ENCODE measurements around the gene PCSK4. TPM values are rescaled to one million over a fixed set of nuclear protein-coding genes. Genes with fewer than 3 reads are reported as not detected.

PCSK4 gene
- polyA plus RNA-seq, 1 experiment: 0.40 TPM

DNA sequence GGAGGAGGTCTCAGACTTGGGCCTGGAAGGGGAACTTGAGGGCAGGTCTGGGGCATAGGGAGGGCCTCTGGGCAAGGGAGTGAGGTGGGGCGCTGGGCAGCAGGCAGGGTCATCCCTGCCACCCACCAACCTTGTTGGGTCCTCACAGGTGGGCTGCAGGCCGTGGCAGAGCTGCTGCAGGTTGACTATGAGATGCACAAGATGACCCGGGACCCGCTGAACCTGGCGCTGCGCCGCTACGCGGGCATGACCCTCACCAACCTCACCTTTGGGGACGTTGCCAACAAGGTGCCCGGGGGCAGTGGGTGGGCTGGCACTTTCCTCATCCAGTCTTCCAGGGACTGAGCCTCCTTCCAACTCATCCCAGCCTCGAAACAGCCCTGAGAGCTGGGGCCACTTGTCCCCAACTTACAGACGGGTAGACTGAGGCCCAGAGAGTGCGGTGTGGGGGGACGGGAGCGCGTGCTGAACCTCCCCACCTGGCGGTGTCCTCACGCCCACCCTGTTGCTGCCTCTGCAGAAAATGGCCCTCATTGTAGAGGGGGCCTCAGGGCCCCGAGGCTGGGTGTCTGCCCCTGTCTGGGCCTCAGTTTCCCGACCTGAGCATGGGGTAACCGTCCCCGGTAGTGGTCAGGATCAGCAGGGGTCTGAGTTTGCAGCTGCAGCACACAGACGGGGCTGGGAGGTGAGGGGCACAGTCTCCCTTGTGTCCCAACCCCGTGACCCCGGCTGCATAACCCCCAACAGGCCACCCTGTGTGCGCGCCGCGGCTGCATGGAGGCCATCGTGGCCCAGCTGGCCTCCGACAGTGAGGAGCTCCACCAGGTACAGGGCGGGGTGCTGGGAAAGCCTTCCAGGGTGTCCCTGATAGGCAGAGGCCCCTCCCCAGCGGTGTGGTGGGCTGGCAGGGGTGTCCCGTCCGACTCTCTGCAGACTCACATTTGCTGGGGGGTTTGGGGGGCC lies 29.8 kb downstream of the PCSK4 start:
- Histone ChIP-seq H3K27me3 (ENCODE audit: control insufficient read depth, insufficient read depth, low read length) (peaks cover 26% of the 10 kb centered on the region), H3K4me3 (ENCODE audit: low read depth, low read length) (no peak overlapping the region), H3K27ac (ENCODE audit: low read depth, low read length) (no peak overlapping the region), H3K9me3 (ENCODE audit: control insufficient read depth, insufficient read depth, low read length) (peaks cover 9% of the 10 kb centered on the region; the same call in 1 of the 2 replicates)
- POLR2A ChIA-PET: no interaction called here
- CTCF ChIA-PET: no interaction called here
- TF ChIP-seq, protein P1, sequence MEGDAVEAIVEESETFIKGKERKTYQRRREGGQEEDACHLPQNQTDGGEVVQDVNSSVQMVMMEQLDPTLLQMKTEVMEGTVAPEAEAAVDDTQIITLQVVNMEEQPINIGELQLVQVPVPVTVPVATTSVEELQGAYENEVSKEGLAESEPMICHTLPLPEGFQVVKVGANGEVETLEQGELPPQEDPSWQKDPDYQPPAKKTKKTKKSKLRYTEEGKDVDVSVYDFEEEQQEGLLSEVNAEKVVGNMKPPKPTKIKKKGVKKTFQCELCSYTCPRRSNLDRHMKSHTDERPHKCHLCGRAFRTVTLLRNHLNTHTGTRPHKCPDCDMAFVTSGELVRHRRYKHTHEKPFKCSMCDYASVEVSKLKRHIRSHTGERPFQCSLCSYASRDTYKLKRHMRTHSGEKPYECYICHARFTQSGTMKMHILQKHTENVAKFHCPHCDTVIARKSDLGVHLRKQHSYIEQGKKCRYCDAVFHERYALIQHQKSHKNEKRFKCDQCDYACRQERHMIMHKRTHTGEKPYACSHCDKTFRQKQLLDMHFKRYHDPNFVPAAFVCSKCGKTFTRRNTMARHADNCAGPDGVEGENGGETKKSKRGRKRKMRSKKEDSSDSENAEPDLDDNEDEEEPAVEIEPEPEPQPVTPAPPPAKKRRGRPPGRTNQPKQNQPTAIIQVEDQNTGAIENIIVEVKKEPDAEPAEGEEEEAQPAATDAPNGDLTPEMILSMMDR (IDR thresholded peaks at IDR 0.05; ENCODE audit: low read depth, low read length): no peak
- DNase-seq (ENCODE audit: low read depth, low spot score): no peak

DNA sequence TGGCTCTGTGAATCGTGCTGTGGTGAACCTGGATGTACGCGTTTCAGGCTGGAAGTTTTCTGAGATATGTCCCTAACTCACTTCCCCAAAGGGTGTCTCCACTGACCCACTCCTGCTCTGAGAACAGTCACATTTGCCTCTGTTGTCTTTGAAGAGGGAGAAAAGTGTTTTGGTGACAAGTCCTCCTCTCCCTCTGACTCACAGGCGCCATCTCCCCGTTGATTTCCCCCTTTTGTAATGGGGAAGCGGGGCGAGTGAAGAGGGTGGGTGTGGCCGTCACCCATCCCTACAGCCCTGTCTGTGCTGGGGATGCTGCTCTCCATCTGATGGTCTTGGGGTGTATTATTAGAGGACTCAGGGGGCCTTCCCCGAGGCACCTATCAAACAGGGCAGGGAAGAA lies 30.7 kb downstream of the PCSK4 start:
- Histone ChIP-seq H3K27me3 (ENCODE audit: control insufficient read depth, insufficient read depth, low read length) (peaks cover 26% of the 10 kb centered on the region), H3K4me3 (ENCODE audit: low read depth, low read length) (no peak overlapping the region), H3K27ac (ENCODE audit: low read depth, low read length) (no peak overlapping the region), H3K9me3 (ENCODE audit: control insufficient read depth, insufficient read depth, low read length) (peaks cover 10% of the 10 kb centered on the region; the same call in 1 of the 2 replicates)
- TF ChIP-seq, protein P1 (IDR thresholded peaks at IDR 0.05; ENCODE audit: low read depth, low read length): no peak
- no peak for DNase-seq (ENCODE audit: low read depth, low spot score)
- POLR2A ChIA-PET: no interaction called here
- CTCF ChIA-PET: no interaction called here

DNA sequence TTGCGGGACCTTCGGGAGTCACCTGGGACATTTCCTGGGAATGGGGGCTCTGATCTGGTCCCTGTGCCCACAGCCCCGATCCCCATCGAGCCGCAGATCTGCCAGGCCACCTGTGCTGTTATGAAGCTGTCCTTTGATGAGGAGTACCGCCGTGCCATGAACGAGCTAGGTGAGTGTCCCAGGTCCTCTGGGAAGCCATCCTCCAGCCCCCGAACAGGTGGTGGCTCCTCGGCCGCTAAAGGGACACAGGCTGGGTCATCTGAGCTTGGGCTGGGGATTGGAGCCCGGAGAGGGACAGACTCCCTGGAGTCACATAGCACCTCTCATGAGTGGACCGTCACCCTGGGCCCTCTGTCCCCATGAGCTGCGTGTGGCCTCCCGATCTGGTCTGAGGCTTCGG lies 32.3 kb downstream of the PCSK4 start:
- Histone ChIP-seq H3K9me3 (ENCODE audit: control insufficient read depth, insufficient read depth, low read length) (peaks cover 10% of the 10 kb centered on the region; the same call in 1 of the 2 replicates), H3K27ac (ENCODE audit: low read depth, low read length) (no peak overlapping the region), H3K27me3 (ENCODE audit: control insufficient read depth, insufficient read depth, low read length) (peaks cover 35% of the 10 kb centered on the region), H3K4me3 (ENCODE audit: low read depth, low read length) (no peak overlapping the region)
- TF ChIP-seq, protein P1 (IDR thresholded peaks at IDR 0.05; ENCODE audit: low read depth, low read length): no peak
- DNase-seq (ENCODE audit: low read depth, low spot score): no peak
- CTCF ChIA-PET: no interaction called here
- POLR2A ChIA-PET: no interaction called here

DNA sequence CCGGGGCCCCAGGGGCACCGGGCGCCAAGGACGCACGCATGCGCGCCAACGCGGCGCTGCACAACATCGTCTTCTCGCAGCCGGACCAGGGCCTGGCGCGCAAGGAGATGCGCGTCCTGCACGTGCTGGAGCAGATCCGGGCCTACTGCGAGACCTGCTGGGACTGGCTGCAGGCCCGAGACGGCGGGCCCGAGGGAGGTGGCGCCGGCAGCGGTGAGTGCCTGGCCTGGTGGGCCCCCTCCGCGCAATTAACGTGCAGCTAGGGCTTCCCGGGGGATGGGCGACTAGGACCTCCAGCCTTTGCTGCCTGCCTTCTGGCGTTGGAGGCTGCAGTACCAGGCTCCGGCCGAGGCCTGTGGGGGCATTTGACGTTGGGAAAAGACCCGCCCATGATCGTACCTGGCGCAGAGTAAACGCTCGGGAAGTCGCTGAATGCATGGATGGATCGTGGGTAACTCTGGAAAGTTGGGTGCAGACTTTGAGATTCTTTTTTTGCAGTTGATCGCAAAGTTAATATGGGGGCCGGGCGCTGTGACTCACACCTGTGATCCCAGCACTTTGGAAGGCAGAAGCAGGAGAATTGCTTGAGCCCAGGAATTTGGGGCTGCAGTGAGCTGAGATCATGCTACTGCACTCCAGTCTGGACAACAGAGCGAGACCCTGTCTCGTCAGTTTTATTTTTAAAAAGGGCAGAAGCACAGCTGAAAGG lies 33.0 kb downstream of the PCSK4 start:
- H3K9me3 ChIP-seq (ENCODE audit: control insufficient read depth, insufficient read depth, low read length): peaks cover 10% of the 10 kb centered on the region; the same call in 1 of the 2 replicates
- no peak overlapping the region for H3K4me3 ChIP-seq (ENCODE audit: low read depth, low read length)
- TF ChIP-seq, protein P1 (IDR thresholded peaks at IDR 0.05; ENCODE audit: low read depth, low read length): 0 out of 2 replicates have a peak, but pooled peaks have one; percentile 9
- peaks cover 42% of the 10 kb centered on the region for H3K27me3 ChIP-seq (ENCODE audit: control insufficient read depth, insufficient read depth, low read length)
- CTCF ChIA-PET: no interaction called here
- no peak for DNase-seq (ENCODE audit: low read depth, low spot score)
- POLR2A ChIA-PET: no interaction called here
- no peak overlapping the region for H3K27ac ChIP-seq (ENCODE audit: low read depth, low read length)
